ENCODE measurements around the gene DONSON.
"Not testable (repeated sequence)": the region's sequence is repeated elsewhere in the genome, so short reads cannot be mapped to it uniquely, and the experiment has no call there.

DONSON gene
- 8.6 to 14.9 (median 9.6) reads per million in 4 donors for total RNA-seq

GRCh38 chr21:33588485-33589335 is at the start of gene DONSON:
TSS of gene DONSON (minus strand) at chr21:33588684. CDS start at chr21:33588641, 43 bp downstream.
- DNase-seq = peak; percentile 77 to 90 (median 82)

- DNase-seq = no peak
Measured at GRCh38 chr21:33634254-33634653, 45.8 kb upstream of the DONSON start.

GRCh38 chr21:33626151-33626550 is 37.7 kb upstream of the DONSON start:
- not testable (repeated sequence) for DNase-seq

- DNase-seq = no peak
Measured at GRCh38 chr21:33622253-33622652, 33.8 kb upstream of the DONSON start.

- DNase-seq = no peak
Measured at GRCh38 chr21:33619726-33620125, 31.2 kb upstream of the DONSON start.

- DNase-seq = no peak
Measured at GRCh38 chr21:33618407-33618806, 29.9 kb upstream of the DONSON start.

- DNase-seq = not testable (repeated sequence)
Measured at GRCh38 chr21:33617565-33617964, 29.1 kb upstream of the DONSON start.

- DNase-seq = no peak
Measured at GRCh38 chr21:33611006-33611744, 22.7 kb upstream of the DONSON start.

- DNase-seq = no peak
Measured at GRCh38 chr21:33608559-33608958, 20.1 kb upstream of the DONSON start.

- DNase-seq = no peak
Measured at GRCh38 chr21:33598051-33598450, 9.6 kb upstream of the DONSON start.

- DNase-seq = peak in 3 of 5 donors; percentile 5 to 27 (median 7)
Measured at GRCh38 chr21:33587792-33588484, 546 bp downstream of the DONSON start.

- DNase-seq = no peak
Measured at GRCh38 chr21:33586927-33587326, 1.6 kb downstream of the DONSON start.

GRCh38 chr21:33584455-33584854 is 4.0 kb downstream of the DONSON start:
- no peak for DNase-seq

GRCh38 chr21:33578959-33579542 is 9.4 kb downstream of the DONSON start:
- peak in 1 of 5 donors; percentile 4 for DNase-seq

GRCh38 chr21:33578214-33578613 is 10.3 kb downstream of the DONSON start:
- DNase-seq = no peak

- DNase-seq = not testable (repeated sequence)
Measured at GRCh38 chr21:33576741-33577141, 11.7 kb downstream of the DONSON start.

GRCh38 chr21:33572350-33572749 is 16.1 kb downstream of the DONSON start:
- DNase-seq = no peak

- no peak for DNase-seq
Measured at GRCh38 chr21:33569991-33570390, 18.5 kb downstream of the DONSON start.

GRCh38 chr21:33568448-33568847 is 20.0 kb downstream of the DONSON start:
- no peak for DNase-seq

- DNase-seq = no peak
Measured at GRCh38 chr21:33567914-33568313, 20.6 kb downstream of the DONSON start.

GRCh38 chr21:33566514-33566913 is 22.0 kb downstream of the DONSON start:
- DNase-seq = no peak

- no peak for DNase-seq
Measured at GRCh38 chr21:33562389-33562788, 26.1 kb downstream of the DONSON start.

- no peak for DNase-seq
Measured at GRCh38 chr21:33561373-33561772, 27.1 kb downstream of the DONSON start.
